K562 (cell line): Measurements from ENCODE around the gene MAGI3. TPM values are rescaled to one million over a fixed set of nuclear protein-coding genes. Genes with fewer than 3 reads are reported as not detected.

ENCODE experiments used
- ATAC-seq: fragments of 200-7000 bp; cut with Tn5 transposase; 3 replicates; pipeline ENCODE4 v1.9.1; 2020; ENCODE audit warnings: moderate library complexity
- BruUV-seq: library from RNA; stranded (reverse); fragments of 400-500 nt; replicated peaks from 2 replicates; lab custom pipeline; 2021; lab: Mats Ljungman, UMichigan
- CTCF ChIA-PET: fragments of 300-600 bp; formaldehyde crosslinking; extraction: SDS; loops from one replicate; lab custom pipeline; 2021; ENCODE audit warnings: low intra/inter-chr PET ratio; lab: Yijun Ruan, JAX
- POLR2A ChIA-PET: fragments of 300-600, 350-650 bp; sonication (Branson Sonifier 250); formaldehyde crosslinking; extraction: SDS; loops from one replicate; lab custom pipeline; 2021; ENCODE audit warnings: antibody characterized with exemption, inconsistent platforms; lab: Yijun Ruan, JAX
- DNase-seq, 4 experiments: peaks; one replicate each; pipeline versions ENCODE4 v3.0.0 to v3.0.0-alpha.2; 2011 to 2018; ENCODE audit warnings: low spot score in 3 of 4, mixed read lengths in 3 of 4; ENCODE audit errors: extremely low read depth in 1 of 4
- FAIRE-seq: peaks from 2 replicates; lab custom pipeline; 2011; peaks lifted over from hg19 to GRCh38; lab: Jason Lieb, UNC
- H2AFZ ChIP-seq: 2 replicates; pipeline ENCODE4 v1.6.0; 2011; ENCODE audit warnings: low read depth, low read length, control low read depth, inconsistent platforms
- H3K27ac ChIP-seq: fragments of 200-600 bp; 3 replicates; pipeline ENCODE4 v1.8.0; 2011; ENCODE audit warnings: low read depth, mild to moderate bottlenecking, control low read depth, inconsistent platforms, low read length, moderate library complexity, mixed read lengths; ENCODE audit errors: extremely low read depth
- H3K27me3 ChIP-seq, 2 experiments: fragments of 300-600 bp in 1 of 2; 2 replicates in 1 of 2; 3 replicates in 1 of 2; pipeline versions ENCODE4 v1.6.0 to v1.8.0; 2011; ENCODE audit warnings: inconsistent platforms in 2 of 2, low read length in 2 of 2, mild to moderate bottlenecking in 1 of 2, mixed read lengths in 1 of 2, moderate library complexity in 1 of 2; ENCODE audit not compliant: control insufficient read depth in 2 of 2, insufficient read depth in 2 of 2
- H3K36me3 ChIP-seq: fragments of 300-600 bp; 3 replicates; pipeline ENCODE4 v1.8.0; 2011; ENCODE audit warnings: mild to moderate bottlenecking, low read length, inconsistent platforms; ENCODE audit not compliant: control insufficient read depth, insufficient read depth
- H3K4me1 ChIP-seq, 2 experiments: fragments of 200-600 bp in 1 of 2; replicated peaks in 1 of 2; 2 replicates in 1 of 2; 3 replicates in 1 of 2; pipeline versions ENCODE4 v1.5.1 to v1.8.0; 2011; ENCODE audit warnings: inconsistent platforms in 2 of 2, low read length in 2 of 2, mild to moderate bottlenecking in 1 of 2, mixed read lengths in 1 of 2, moderate library complexity in 1 of 2; ENCODE audit not compliant: control insufficient read depth in 2 of 2, insufficient read depth in 2 of 2
- H3K4me2 ChIP-seq: 2 replicates; pipeline ENCODE4 v1.6.1; 2011; ENCODE audit warnings: low read length, control low read depth, inconsistent platforms, mixed read lengths; ENCODE audit not compliant: insufficient read depth
- H3K4me3 ChIP-seq: fragments of 200-600 bp; sonication (generic), shearing (Covaris generic); 2 replicates; pipeline ENCODE4 v1.5.1; 2016; ENCODE audit warnings: control low read depth, inconsistent platforms
- H3K79me2 ChIP-seq: fragments of 200-600 bp; 3 replicates; pipeline ENCODE4 v1.8.0; 2011; ENCODE audit warnings: low read length, inconsistent platforms; ENCODE audit not compliant: control insufficient read depth, insufficient read depth
- H3K9ac ChIP-seq, 2 experiments: 2 replicates each; pipeline versions ENCODE4 v1.6.0 to v1.6.1; 2011; ENCODE audit warnings: low read depth in 2 of 2, low read length in 2 of 2, control low read depth in 1 of 2, inconsistent platforms in 1 of 2, mild to moderate bottlenecking in 1 of 2, mixed read lengths in 1 of 2; ENCODE audit not compliant: insufficient read depth in 1 of 2
- H3K9me1 ChIP-seq: one replicate; pipeline ENCODE4 v1.6.0; 2011; ENCODE audit warnings: inconsistent platforms, mild to moderate bottlenecking, low read length, moderate library complexity; ENCODE audit not compliant: control insufficient read depth, insufficient read depth
- H3K9me3 ChIP-seq: replicated peaks from 2 replicates; pipeline ENCODE4 v1.5.1; 2011; ENCODE audit warnings: low read depth, low read length, inconsistent platforms; ENCODE audit not compliant: control insufficient read depth, insufficient read depth
- H4K20me1 ChIP-seq: replicated peaks from 2 replicates; pipeline ENCODE4 v1.6.1; 2011; ENCODE audit warnings: low read length, inconsistent platforms, mixed read lengths; ENCODE audit not compliant: control insufficient read depth, insufficient read depth
- CHD4 ChIP-seq: fragments of 200-600 bp; sonication (generic); IDR thresholded peaks from 3 replicates; pipeline ENCODE4 v1.6.1; 2012; ENCODE audit warnings: low read depth, mild to moderate bottlenecking, mixed read lengths, low read length, inconsistent platforms; ENCODE audit not compliant: insufficient read depth, insufficient replicate concordance, poor library complexity, severe bottlenecking
- EHMT2 ChIP-seq: fragments of 450-650 bp; IDR thresholded peaks from 2 replicates; pipeline ENCODE4 v1.6.1; 2018; ENCODE audit warnings: antibody characterized with exemption
- HNRNPH1 ChIP-seq: fragments of 200-400 bp; formaldehyde crosslinking; optimal IDR thresholded peaks from 2 replicates; pipeline ENCODE3; 2017; ENCODE audit warnings: low read depth, mild to moderate bottlenecking, low read length, moderate library complexity
- MYC ChIP-seq, 2 experiments: fragments of 250-450 bp in 1 of 2; sonication (Bioruptor Pico) in 1 of 2; IDR thresholded peaks; 2 replicates each; pipeline versions ENCODE4 v1.5.1 to v1.6.1; 2012 to 2021; ENCODE audit warnings: low read depth in 2 of 2, borderline replicate concordance in 1 of 2, improper control_type of control experiment in 1 of 2, low read length in 1 of 2, mild to moderate bottlenecking in 1 of 2, moderate library complexity in 1 of 2
- PHTF2 ChIP-seq: fragments of 250-450 bp; sonication (Bioruptor Pico); IDR thresholded peaks from 2 replicates; pipeline ENCODE4 v1.5.0; 2021; ENCODE audit warnings: mild to moderate bottlenecking
- STAG1 ChIP-seq: sonication (generic); formaldehyde crosslinking; IDR thresholded peaks from 2 replicates; pipeline ENCODE4 v1.5.0; 2020; ENCODE audit warnings: missing genetic modification reagents, borderline replicate concordance
- TEAD4 ChIP-seq, 2 experiments: sonication (generic) in 1 of 2; formaldehyde crosslinking in 1 of 2; IDR thresholded peaks; 2 replicates each; pipeline versions ENCODE4 v1.6.1 to v1.8.0; 2012 to 2022; ENCODE audit warnings: borderline replicate concordance in 1 of 2, inconsistent platforms in 1 of 2, low read length in 1 of 2, mild to moderate bottlenecking in 1 of 2, missing genetic modification reagents in 1 of 2
- TFAP4 ChIP-seq: sonication (generic); formaldehyde crosslinking; IDR thresholded peaks from 2 replicates; pipeline ENCODE4 v1.8.0; 2022; ENCODE audit warnings: missing genetic modification reagents, mild to moderate bottlenecking, moderate library complexity, borderline replicate concordance
- ZBTB11 ChIP-seq, 3 experiments: fragments of 200-800 bp in 1 of 3; fragments of 250-450 bp in 1 of 3; fragments of 450-650 bp in 1 of 3; sonication (Bioruptor Pico) in 1 of 3; sonication (Bioruptor generic) in 1 of 3; formaldehyde crosslinking in 1 of 3; IDR thresholded peaks; 2 replicates each; pipeline versions ENCODE4 v1.6.1 to v1.8.0; 2016 to 2022; ENCODE audit warnings: mild to moderate bottlenecking in 2 of 3, missing genetic modification characterization in 2 of 3, missing compliant biosample characterization in 1 of 3, moderate library complexity in 1 of 3
- ZNF263 ChIP-seq: sonication (generic); formaldehyde crosslinking; IDR thresholded peaks from 2 replicates; pipeline ENCODE4 v1.8.0; 2022; ENCODE audit warnings: mild to moderate bottlenecking, missing genetic modification reagents, borderline replicate concordance
- WGBS: fragments of 100-300 bp; shearing (Covaris generic); methylation state at CpG from one replicate; pipeline ENCODE4 v1.1.6; 2016; ENCODE audit warnings: low coverage, mixed read lengths; ENCODE audit not compliant: insufficient coverage; ENCODE audit errors: missing lambda C conversion rate; 5-methylcytosine and 5-hydroxymethylcytosine counted together
- in situ Hi-C: fragments of 300-500 bp; cut with MboI; formaldehyde crosslinking; loops from 4 replicates; pipeline ENCODE4 v1.15.0; 2018; ENCODE audit warnings: inconsistent platforms, mixed read lengths
- intact Hi-C: fragments of 100-400 bp; cut with micrococcal nuclease; formaldehyde crosslinking; loops from 2 replicates; pipeline ENCODE4 v1.14.2; 2022
- polyA plus RNA-seq, 8 experiments: library from polyadenylated mRNA; depleted of rRNA in 4 of 8; stranded (reverse) in 5 of 8; unstranded in 3 of 8; fragments of >200 nt; fragmentation: Nextera tagmentation in 2 of 8; fragmentation: Illumina TruSeq in 1 of 8; extraction: Ambion mirVana in 2 of 8; extraction: Trizol in 1 of 8; gene quantifications; 2 replicates each; pipeline versions ENCODE4 v1.2.1 to v1.2.3, GENCODE V29; 2011 to 2014; ENCODE audit warnings: inconsistent platforms in 1 of 8, missing spikeins in 1 of 8
- total RNA-seq, 7 experiments: library from RNA; depleted of rRNA in 6 of 7; stranded (reverse); fragments of >200 nt in 6 of 7; fragmentation: Illumina TruSeq in 2 of 7; extraction: Trizol in 2 of 7; gene quantifications; 2 replicates each; pipeline versions ENCODE4 v1.2.1 to v1.2.3, GENCODE V29; 2011 to 2021; ENCODE audit warnings: low replicate concordance in 1 of 7

MAGI3 gene
- total and polyA plus RNA-seq, 9 of the 15 experiments (the other 6 are each of a cell fraction or from before 2014, with no cell fraction given): 1.0 to 8.6 (median 5.5) TPM

- 8% methylated on average over 2 of the region's 2 CpGs for WGBS
- Histone ChIP-seq H2AFZ (no peak overlapping the region), H3K27ac (no peak overlapping the region), H4K20me1 (peaks cover 8% of the 10 kb centered on the region), H3K9me3 (no peaks in the 10 kb centered on the region), H3K9me1 (no peaks in the 10 kb centered on the region), H3K9ac (no peak overlapping the region), H3K79me2 (0 out of 3 replicates have a peak, but pooled peaks cover 3% of the 10 kb centered on the region), H3K36me3 (no peaks in the 10 kb centered on the region), H3K4me1 (peaks cover 4 to 6% of the 10 kb centered on the region in 2 experiments; a peak in 4 of 5 replicates), H3K27me3 (peaks cover 6 to 10% of the 10 kb centered on the region in 2 experiments; a peak in 4 of 5 replicates), H3K4me3 (no peak overlapping the region), H3K4me2 (no peak overlapping the region)
- ChIA-PET CTCF (no interaction called here), POLR2A (interaction anchor here (0.7 kb wide), 1 partner anchor 867 kb away, joined by 3 read pairs; no protein-coding TSS in a partner anchor)
- no TSS peak for BruUV-seq
- DNase-seq (no peak), FAIRE-seq (no peak), ATAC-seq (no peak)
- in situ Hi-C loops (no loop called here), intact Hi-C loops (no loop called here)
- no peak for TF ChIP-seq ZNF263 (CRISPR knock-in tag)
- TF ChIP-seq HNRNPH1: no peak
- no peak for TF ChIP-seq PHTF2 (CRISPR knock-in tag)
- TF ChIP-seq TEAD4 (IDR thresholded peaks at IDR 0.05; ENCODE audit: low read length): no peak
- TF ChIP-seq TEAD4 (CRISPR knock-in tag; IDR thresholded peaks at IDR 0.05; ENCODE audit: borderline replicate concordance): no peak
- no peak for TF ChIP-seq STAG1 (CRISPR knock-in tag)
- no peak for TF ChIP-seq CHD4
- TF ChIP-seq ZBTB11 (CRISPR knock-in tag; IDR thresholded peaks at IDR 0.05): no peak
- no peak for TF ChIP-seq EHMT2
- no peak for TF ChIP-seq TFAP4
- no peak for TF ChIP-seq MYC (IDR thresholded peaks at IDR 0.05; ENCODE audit: low read depth, low read length)
- no peak for TF ChIP-seq MYC (CRISPR knock-in tag; IDR thresholded peaks at IDR 0.05; ENCODE audit: borderline replicate concordance, low read depth)
Measured at GRCh38 chr1:113396102-113396501, 5.8 kb downstream of the MAGI3 start.
